ENCODE data around the gene MAGI2. TPM values are rescaled to one million over a fixed set of nuclear protein-coding genes. Genes with fewer than 3 reads are reported as not detected.

MAGI2 gene
- total and polyA plus RNA-seq, 2 of the 13 experiments (the other 11 are each of a cell fraction or from before 2014, with no cell fraction given), result 1.5 to 3.8 TPM

DNA sequence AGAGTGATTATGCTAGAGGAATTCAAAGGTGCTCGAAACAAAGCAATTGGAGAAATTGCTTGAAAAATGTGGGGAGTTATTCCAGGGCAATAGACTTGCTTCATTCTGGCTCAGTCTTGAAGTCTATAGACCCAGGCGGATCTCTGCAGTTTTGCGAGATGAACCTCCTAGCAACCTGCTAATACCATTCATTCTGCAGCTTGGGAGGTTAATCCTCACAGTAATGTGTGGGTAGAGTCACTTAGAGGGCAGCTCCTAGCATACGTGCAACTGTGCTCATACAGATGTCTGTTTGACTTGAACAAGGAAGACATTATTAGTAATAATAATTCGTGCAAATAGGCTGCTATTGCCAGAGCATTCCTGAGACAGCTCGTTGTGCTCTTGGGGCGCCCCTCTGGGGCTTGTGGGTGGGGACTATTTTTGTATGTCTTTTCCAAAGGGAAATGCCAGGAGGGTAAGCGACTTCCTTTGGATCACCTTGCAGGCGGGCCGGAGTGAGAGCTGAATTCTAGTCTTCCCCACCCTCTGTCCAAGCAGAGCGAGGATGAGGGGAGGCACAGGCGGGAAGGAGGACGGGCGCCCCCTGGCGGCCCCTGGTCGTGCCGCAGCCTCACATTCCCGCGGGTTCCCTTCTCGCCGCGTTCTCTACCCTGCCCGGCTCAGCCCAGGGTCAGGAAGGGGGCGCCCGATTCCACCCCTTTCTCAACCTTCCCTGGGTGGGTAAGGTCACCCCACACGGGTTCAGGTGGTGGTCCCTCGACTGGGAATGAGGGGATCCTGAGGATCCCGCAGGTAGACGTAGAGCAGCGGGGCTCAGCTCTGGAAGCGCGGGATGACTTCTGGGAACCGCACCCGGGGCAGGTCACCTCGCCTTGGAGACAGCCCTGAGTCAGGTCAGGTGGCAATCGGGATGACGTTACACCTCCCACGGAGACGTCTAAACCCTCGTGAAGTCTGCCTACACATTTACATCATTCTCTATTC lies 1413.4 kb downstream of the MAGI2 start:
- Histone ChIP-seq H4K20me1 (ENCODE audit: insufficient read depth, low read length) (no peaks in the 10 kb centered on the region), H3K27ac (ENCODE audit: extremely low read length, insufficient read depth, low read length) (no peak overlapping the region), H3K36me3 (replicated peaks in 1 of 2; ENCODE audit: control insufficient read depth in 1 of 2, insufficient read depth in 2 of 2, low read length in 2 of 2) (no peaks in the 10 kb centered on the region), H3K4me1 (ENCODE audit: insufficient read depth, low read length) (peaks cover 16% of the 10 kb centered on the region), H3K4me2 (ENCODE audit: low read depth, low read length) (no peak overlapping the region), H3K9me3 (ENCODE audit: low read length) (no peaks in the 10 kb centered on the region), H3K9ac (ENCODE audit: insufficient read depth, low read depth, low read length) (no peak overlapping the region), H3K79me2 (ENCODE audit: insufficient read depth, low read length) (no peaks in the 10 kb centered on the region), H3K4me3 (replicated peaks in 1 of 3; ENCODE audit: insufficient read depth in 1 of 3, low read depth in 2 of 3, low read length in 3 of 3) (no peak overlapping the region), H2AFZ (ENCODE audit: low read length) (no peak overlapping the region), H3K27me3 (ENCODE audit: control insufficient read depth in 1 of 2, insufficient read depth in 2 of 2, low read length in 2 of 2) (no peaks in the 10 kb centered on the region)
- in situ Hi-C loops (cut with HindIII; ENCODE audit: extremely low pct_ligation_motif_present, low pct_unique_long_range_greater_than_20kb) (no loop called here), intact Hi-C loops (cut with micrococcal nuclease; ENCODE audit: unreplicated experiment) (loop anchor here (1.0 kb wide), 1 partner anchor 100 kb away; no protein-coding TSS in a partner anchor)
- POLR2A ChIA-PET, result no interaction called here
- ATAC-seq (peak; percentile 90), FAIRE-seq (no peak), DNase-seq (ENCODE audit: low spot score) (no peak)
- CTCF ChIA-PET (ENCODE audit: low intra/inter-chr PET ratio, low total read pairs), result interaction anchor here (0.9 kb wide), 1 partner anchor 19 kb away, joined by 6 read pairs; no protein-coding TSS in a partner anchor
- BruUV-seq (replicated peaks), result no TSS peak
- 59% methylated on average over 22 of the region's 40 CpGs for WGBS (ENCODE audit: low lambda C conversion rate)
- peak; percentile 44 for TF ChIP-seq STAG1 (CRISPR knock-in tag; IDR thresholded peaks at IDR 0.05)
- TF ChIP-seq ZBTB33 (CRISPR knock-in tag; IDR thresholded peaks at IDR 0.05), result peak; percentile 61; the same call in 1 of the 2 replicates
- no peak for TF ChIP-seq ZFP37 (CRISPR knock-in tag; IDR thresholded peaks at IDR 0.05; ENCODE audit: borderline replicate concordance)
- peak; percentile 19; the same call in 1 of the 2 replicates for TF ChIP-seq ZNF687 (CRISPR knock-in tag; IDR thresholded peaks at IDR 0.05)
- TF ChIP-seq RAD21 (CRISPR knock-in tag; IDR thresholded peaks at IDR 0.05), result peak; percentile 40; the same call in 1 of the 2 replicates
- TF ChIP-seq, protein P1, sequence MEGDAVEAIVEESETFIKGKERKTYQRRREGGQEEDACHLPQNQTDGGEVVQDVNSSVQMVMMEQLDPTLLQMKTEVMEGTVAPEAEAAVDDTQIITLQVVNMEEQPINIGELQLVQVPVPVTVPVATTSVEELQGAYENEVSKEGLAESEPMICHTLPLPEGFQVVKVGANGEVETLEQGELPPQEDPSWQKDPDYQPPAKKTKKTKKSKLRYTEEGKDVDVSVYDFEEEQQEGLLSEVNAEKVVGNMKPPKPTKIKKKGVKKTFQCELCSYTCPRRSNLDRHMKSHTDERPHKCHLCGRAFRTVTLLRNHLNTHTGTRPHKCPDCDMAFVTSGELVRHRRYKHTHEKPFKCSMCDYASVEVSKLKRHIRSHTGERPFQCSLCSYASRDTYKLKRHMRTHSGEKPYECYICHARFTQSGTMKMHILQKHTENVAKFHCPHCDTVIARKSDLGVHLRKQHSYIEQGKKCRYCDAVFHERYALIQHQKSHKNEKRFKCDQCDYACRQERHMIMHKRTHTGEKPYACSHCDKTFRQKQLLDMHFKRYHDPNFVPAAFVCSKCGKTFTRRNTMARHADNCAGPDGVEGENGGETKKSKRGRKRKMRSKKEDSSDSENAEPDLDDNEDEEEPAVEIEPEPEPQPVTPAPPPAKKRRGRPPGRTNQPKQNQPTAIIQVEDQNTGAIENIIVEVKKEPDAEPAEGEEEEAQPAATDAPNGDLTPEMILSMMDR (CRISPR knock-in tag; IDR thresholded peaks at IDR 0.05), result peak; percentile 74
- no peak for TF ChIP-seq ZNF7 (CRISPR knock-in tag; IDR thresholded peaks at IDR 0.05)
